GM12865 (cell line): Measurements from ENCODE around the gene TMBIM4.

ENCODE experiments used
- DNase-seq: peaks from one replicate; pipeline ENCODE4 v3.0.0; 2010; ENCODE audit warnings: low read depth
- H3K4me3 ChIP-seq: 2 replicates; pipeline ENCODE4 v1.5.1; 2011; ENCODE audit warnings: mild to moderate bottlenecking, low read depth, low read length, control low read depth
- TF ChIP-seq, protein P1 (sequence below): IDR thresholded peaks from 2 replicates; pipeline ENCODE4 v1.5.1; 2011; ENCODE audit warnings: low read length, control low read depth, low read depth, inconsistent platforms; ENCODE audit not compliant: insufficient read depth; ENCODE audit errors: missing control alignments

TMBIM4 gene

GRCh38 chr12:66103016-66103913 lies 66.5 kb downstream of the TMBIM4 start:
- no peak overlapping the region for H3K4me3 ChIP-seq
- TF ChIP-seq, protein P1, sequence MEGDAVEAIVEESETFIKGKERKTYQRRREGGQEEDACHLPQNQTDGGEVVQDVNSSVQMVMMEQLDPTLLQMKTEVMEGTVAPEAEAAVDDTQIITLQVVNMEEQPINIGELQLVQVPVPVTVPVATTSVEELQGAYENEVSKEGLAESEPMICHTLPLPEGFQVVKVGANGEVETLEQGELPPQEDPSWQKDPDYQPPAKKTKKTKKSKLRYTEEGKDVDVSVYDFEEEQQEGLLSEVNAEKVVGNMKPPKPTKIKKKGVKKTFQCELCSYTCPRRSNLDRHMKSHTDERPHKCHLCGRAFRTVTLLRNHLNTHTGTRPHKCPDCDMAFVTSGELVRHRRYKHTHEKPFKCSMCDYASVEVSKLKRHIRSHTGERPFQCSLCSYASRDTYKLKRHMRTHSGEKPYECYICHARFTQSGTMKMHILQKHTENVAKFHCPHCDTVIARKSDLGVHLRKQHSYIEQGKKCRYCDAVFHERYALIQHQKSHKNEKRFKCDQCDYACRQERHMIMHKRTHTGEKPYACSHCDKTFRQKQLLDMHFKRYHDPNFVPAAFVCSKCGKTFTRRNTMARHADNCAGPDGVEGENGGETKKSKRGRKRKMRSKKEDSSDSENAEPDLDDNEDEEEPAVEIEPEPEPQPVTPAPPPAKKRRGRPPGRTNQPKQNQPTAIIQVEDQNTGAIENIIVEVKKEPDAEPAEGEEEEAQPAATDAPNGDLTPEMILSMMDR = peak; percentile 22
- peak; percentile 26 for DNase-seq

- no peak overlapping the region for H3K4me3 ChIP-seq
- peak; percentile 64 for DNase-seq
- TF ChIP-seq, protein P1 = no peak
Observed at GRCh38 chr12:66092559-66093269, 77.1 kb downstream of the TMBIM4 start.

GRCh38 chr12:66090157-66090556 lies 79.6 kb downstream of the TMBIM4 start:
- no peak for DNase-seq
- no peak overlapping the region for H3K4me3 ChIP-seq
- TF ChIP-seq, protein P1 = no peak

DNA sequence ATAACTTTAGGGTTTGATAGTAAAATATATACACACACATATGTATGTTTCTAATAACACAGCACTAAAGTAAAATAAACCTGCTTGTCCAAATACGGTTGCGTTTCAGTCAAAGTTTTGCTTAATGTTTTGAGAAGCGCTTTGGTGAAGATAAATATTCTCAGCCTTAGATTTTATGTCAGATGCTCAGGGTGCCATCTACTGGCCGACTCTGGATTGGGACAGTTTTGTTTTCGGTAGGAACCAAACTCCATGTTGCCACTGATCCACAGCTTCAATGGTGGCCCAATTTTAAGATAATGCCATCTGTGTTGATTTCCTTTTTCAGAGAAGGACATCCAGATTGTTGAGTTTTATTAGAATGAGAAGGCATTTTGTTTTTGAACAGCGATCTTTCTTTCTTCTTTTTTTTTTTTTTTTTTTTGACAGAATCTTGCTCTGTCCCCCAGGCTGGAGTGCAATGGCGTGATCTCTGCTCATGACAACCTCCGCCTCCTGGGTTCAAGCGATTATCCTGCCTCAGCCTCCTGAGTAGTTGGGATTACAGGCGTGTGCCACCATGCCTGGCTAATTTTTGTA lies 82.3 kb downstream of the TMBIM4 start:
- TF ChIP-seq, protein P1 = peak; percentile 68
- no peak overlapping the region for H3K4me3 ChIP-seq
- peak; percentile 86 for DNase-seq

DNA sequence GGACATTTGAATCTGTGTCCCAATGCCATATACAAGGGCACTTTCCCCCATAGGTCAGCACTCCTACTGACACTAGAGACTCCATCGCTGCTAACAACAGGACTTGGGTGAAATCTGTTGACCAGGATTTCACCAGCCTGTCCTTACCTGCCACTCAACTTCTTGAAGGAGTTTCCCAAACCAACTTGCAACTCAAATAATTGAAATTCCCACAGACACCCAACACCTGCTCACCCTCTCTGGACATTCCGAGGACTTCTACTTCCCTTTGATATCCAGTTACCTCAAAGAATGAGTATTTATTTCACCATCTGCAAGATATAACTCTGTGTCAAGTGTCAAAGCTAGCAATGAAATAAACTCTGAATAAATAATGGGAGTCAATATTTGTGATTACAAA lies 83.8 kb downstream of the TMBIM4 start:
- no peak for DNase-seq
- TF ChIP-seq, protein P1 = no peak
- H3K4me3 ChIP-seq = no peak overlapping the region
